ENCODE measurements around the gene COBLL1.

Gene COBLL1

DNA sequence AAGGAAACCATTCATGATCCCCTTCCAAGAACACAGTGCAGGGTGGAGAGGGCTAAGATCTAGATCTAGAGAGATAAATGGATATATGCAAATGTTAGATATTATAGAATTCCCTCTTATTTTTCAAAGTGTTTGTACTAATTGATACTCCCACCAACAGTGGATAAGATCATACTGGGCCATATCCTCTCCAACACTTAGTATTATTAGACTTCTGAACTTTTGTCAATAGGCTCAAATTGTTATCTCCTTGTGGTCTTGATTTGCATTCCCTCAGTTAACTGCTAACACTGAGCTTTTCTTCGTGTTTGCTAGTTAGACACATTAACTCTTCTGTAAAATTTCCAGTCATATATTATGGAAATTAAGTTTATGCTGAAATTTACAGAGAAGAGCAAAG, 163.9 kb downstream of the COBLL1 start:
- no peak for DNase-seq (ENCODE audit: low read depth, low spot score)

GRCh38 chr2:164677271-164677670, 164.4 kb downstream of the COBLL1 start:
- no peak for DNase-seq (ENCODE audit: low read depth, low spot score)

- DNase-seq (ENCODE audit: low read depth, low spot score) = no peak
Observed at GRCh38 chr2:164675687-164676086, 165.9 kb downstream of the COBLL1 start.

DNA sequence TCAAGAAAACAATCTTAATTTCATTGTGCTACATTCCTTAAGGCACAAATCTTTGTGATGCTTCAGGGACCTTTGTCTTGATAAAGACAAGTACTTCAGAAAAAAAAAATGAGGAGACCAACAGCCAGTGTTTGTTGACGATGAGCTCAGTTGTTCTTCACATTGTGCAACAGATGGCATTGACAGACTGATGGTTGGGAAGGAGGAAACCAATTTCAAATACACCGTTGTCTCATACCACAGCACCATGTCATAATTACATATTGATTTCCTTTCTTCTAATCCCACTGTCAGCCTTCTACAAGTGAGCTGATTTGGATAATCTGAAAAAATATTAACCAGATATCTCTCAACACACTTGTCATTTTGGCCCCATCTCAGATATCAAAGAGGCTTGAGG, 166.6 kb downstream of the COBLL1 start:
- no peak for DNase-seq (ENCODE audit: low read depth, low spot score)

DNA sequence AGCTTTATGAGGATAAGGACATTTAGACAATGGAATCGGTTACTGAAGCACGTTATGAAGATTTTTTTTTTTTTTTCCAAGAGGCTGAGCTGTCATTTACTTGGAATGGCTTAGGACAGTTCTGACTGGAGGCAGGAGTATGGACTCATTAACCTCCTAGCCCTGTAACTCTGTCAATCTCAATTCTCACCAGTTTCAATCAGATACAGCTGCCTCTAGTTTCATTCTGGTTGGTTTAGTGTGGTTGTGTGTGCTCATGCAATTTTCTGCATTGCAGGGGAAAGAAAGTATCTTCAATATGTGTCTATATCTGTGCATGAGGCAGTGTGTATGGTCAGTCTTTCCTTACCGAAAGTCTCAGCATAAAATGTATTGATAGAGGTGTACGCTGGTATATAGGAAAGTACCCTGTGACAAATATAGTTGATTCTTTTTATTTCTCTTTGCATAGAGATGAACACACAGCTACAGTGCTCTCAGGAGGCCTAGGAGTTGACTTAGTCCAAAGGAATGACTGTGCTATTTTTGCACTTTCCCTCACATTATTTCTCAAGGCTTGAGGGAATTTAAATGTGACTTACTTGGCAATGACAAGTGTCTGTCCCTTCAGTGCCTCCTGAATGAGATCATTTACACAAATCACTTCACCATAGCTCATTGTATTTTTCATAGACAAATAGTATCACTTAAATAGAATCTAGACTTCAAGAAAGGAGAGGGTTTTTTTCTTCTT, 169.8 kb downstream of the COBLL1 start:
- no peak for DNase-seq (ENCODE audit: low read depth, low spot score)

- DNase-seq (ENCODE audit: low read depth, low spot score) = no peak
Observed at GRCh38 chr2:164669291-164669690, 172.3 kb downstream of the COBLL1 start.

GRCh38 chr2:164667566-164667965, 174.1 kb downstream of the COBLL1 start:
- DNase-seq (ENCODE audit: low read depth, low spot score) = no peak

DNA sequence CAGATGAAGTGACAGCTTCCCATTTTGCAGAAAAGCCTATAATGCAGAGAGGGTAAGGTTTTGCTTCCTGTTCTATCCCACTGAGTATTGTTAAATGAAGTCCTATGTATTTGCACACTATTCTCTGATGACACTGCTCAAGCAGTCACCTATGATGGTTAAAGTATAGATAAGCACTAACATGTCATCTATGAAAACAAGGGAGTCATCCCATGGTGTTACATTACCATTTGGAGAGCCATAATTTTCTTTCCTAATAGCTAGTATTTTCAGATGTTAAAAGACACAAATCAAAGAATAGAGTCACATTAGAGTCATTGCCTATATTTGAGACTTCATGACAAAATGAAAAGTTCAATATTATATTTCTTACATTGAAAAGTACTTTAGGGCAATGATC, 177.6 kb downstream of the COBLL1 start:
- DNase-seq (ENCODE audit: low read depth, low spot score) = no peak

GRCh38 chr2:164662868-164663631, 178.6 kb downstream of the COBLL1 start:
- no peak for DNase-seq (ENCODE audit: low read depth, low spot score)

DNA sequence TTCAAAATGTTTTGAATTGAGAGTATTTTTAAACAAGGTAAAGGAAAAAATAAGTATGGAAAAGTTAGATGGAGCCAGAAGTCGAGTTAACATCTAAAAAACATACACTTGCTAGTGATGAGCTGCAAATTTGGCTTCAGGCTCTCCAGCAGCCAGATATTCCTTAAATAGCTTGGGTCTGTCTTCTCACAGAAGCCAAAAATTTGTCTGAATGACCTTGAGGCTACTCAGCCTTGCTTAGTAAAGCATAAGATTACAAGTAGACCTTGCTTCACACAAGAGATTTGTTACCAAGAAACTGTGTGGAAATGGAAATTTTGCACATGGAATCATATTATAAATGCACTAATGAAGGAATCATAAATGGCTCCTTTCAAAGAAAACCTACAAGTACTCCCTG, 179.6 kb downstream of the COBLL1 start:
- no peak for DNase-seq (ENCODE audit: low read depth, low spot score)

DNA sequence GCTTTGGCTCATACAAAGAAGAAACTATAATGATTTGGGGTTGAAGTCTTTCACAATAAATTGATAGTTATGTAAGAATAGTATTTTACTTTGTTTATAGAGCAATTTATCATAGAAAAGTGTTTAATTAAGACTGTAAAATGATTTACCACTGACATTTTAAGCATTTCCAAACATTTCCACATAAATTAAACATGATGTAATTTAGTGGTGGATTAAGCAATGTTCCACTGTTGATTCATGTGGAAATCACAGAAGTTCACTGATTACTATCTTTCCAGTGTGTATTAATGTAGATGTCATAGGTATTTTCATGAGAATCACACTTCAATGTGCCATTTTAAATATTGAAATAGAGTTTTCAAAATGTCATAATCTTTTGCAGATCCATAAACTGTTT, 180.3 kb downstream of the COBLL1 start:
- no peak for DNase-seq (ENCODE audit: low read depth, low spot score)

DNA sequence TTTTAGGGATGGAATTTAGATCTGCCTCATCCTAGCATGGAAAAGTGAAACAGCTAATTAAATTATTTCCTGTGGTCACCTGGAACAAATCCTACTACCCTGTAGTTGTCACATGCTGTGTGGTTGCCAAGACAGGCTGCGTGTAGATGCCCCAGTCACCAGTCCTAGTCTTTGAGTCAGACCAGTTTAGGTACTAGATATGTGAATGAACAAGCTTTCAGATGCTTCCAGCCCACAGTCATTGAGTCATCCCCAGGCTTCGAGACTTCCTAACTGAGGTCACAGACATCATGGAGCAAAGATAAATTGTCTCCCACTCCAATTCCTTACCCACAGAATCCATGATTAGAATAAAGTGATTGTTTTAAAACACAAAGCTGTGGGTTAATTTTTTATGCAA, 184.5 kb downstream of the COBLL1 start:
- DNase-seq (ENCODE audit: low read depth, low spot score) = no peak

GRCh38 chr2:164655750-164656149, 185.9 kb downstream of the COBLL1 start:
- DNase-seq (ENCODE audit: low read depth, low spot score) = no peak

DNA sequence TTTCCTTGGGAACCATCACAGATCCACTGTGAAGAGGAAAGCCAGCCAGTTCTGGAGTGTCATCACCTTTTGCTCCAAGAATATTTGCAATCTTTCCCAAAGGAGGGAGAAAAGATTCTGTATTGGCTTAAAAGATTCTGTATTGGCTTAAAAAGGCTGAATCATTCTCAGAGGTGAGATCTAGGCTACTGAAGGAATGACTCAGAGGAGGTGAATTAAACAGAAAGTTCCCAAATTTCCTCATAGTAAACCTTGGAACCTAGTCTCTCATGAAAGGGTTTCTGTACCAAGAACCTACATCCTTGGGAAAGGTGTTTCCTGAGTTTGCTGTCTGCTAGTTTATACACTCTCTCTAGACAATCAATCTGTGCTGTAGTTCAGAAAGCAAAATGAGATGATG, 186.3 kb downstream of the COBLL1 start:
- no peak for DNase-seq (ENCODE audit: low read depth, low spot score)

DNA sequence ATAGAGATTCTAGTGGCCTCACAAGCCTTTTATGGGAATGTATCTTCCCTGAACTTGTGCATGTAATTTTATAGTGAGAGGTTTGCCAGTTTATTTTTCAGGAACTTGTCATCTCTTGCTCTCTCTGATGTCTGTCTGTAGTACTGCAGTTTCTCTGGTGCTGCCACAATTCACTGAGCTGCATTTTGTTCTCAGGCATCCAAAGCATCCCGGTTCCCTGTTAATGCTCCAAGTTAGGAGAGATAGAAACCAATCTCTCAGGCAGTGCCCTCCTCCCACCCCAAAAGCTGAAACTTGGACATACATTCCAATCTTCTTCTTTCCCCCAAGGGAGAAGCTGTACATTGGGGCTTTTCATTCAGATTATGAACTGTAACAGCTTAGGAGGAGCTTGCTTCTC, 190.3 kb downstream of the COBLL1 start:
- no peak for DNase-seq (ENCODE audit: low read depth, low spot score)

GRCh38 chr2:164644036-164644700, 197.5 kb downstream of the COBLL1 start:
- DNase-seq (ENCODE audit: low read depth, low spot score) = no peak

- DNase-seq (ENCODE audit: low read depth, low spot score) = no peak
Observed at GRCh38 chr2:164642946-164643555, 198.6 kb downstream of the COBLL1 start.

DNA sequence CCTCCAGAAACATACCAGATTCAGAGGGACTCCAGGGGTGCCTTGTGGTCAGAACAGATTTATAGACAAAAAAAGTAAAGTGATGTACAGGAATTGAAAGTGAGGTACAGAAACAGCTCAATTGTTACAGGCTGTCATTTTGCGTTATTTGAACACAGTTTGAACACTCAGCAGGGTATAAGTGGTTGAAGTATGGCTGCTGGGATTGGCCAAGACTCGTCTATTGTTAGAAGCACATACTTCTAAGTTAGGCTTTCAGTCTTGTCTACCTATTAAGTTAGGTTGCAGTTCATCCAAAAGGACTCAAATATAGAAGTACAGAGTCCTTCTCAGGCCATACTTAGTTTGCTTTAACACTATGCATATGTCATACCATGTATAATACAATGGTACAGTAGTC, 199.4 kb downstream of the COBLL1 start:
- DNase-seq (ENCODE audit: low read depth, low spot score) = no peak
